ENCODE measurements around the gene CCDC69.
"Not testable (repeated sequence)": the region's sequence is repeated elsewhere in the genome, so short reads cannot be mapped to it uniquely, and the experiment has no call there.

The CCDC69 gene

DNA sequence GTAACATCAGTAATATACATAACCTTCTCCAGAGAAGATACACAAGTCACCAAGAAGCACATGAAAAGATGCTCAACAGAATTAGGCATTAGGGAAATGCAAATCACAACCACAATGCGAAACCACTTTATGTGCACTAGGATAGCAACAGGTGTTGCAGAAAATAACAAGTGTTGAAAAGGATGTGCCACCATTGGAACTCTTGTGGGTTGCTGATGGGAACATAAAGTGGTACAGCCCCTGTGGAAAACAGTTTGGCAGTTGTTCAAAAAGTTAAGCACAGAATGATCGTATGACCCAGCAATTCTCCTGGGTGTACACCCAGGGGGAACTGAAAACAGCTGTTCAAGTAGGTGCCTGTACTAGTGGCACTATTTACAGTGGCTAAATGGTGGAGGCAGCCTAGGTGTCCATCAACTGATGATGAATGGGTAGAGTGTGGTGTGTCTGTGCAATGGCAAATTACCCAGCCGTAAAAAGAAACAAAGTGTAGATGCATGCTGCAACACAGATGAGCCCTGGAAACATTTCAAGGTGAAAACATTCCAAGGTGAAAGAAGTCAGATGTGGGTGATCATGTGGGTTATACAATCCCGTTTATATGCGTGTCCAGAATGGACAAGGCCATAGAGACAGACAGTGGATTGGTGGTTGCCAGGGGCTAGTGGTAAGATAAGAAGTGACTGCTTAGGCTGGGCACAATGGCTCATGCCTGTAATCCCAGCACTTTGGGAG, 27.2 kb downstream of the CCDC69 start:
- DNase-seq (ENCODE audit: low read depth in 2 of 2, low spot score in 1 of 2), result no peak

- DNase-seq (ENCODE audit: low read depth in 2 of 2, low spot score in 1 of 2), result no peak
These were observed 28.3 kb downstream of the CCDC69 start for GRCh38 chr5:151195622-151196021.

- DNase-seq (ENCODE audit: low read depth in 2 of 2, low spot score in 1 of 2), result no peak
These were observed 31.3 kb downstream of the CCDC69 start for GRCh38 chr5:151192626-151193025.

- no peak for DNase-seq (ENCODE audit: low read depth in 2 of 2, low spot score in 1 of 2)
These were observed 32.2 kb downstream of the CCDC69 start for GRCh38 chr5:151191661-151192060.

GRCh38 chr5:151189151-151189550, 34.7 kb downstream of the CCDC69 start:
- no peak for DNase-seq (ENCODE audit: low read depth in 2 of 2, low spot score in 1 of 2)

DNA sequence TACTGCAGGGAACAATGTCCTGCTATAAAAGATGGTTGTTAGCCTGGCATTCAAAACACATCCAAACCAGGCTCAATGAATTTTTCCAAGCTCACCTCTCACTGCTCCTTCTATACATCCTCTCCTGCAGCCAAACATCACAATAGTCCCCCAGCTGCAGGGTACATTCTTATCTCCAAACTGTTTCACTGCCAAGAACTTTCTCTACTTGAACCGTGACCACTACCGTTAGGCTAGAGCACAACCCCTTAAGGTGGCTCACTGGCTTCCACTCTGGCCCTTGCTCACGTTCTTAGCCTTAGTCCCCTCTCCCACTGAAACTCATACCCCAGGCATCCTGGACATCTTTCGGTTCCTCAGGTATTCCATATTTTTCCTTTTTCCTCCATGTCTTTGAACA, 37.4 kb downstream of the CCDC69 start:
- no peak for DNase-seq (ENCODE audit: low read depth in 2 of 2, low spot score in 1 of 2)

DNA sequence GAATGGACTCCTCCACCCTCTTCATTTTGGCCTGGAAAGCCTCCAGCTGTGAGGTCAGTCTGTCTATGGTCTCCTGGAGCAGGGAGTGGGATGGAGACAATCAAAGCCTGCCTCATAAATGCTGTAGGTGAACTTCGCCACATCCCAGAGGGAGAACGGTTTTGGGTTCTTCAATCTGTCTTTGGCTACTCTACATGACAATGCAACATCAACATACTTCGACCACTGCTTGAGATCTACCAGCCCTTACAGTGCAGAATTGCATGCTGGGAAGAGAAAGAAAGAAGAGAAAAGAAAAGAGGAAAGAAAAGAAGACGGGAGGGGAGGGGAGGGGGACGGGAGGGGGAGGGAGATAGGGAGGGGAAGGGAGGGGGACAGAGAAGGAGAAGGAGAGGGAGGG, 37.8 kb downstream of the CCDC69 start:
- no peak for DNase-seq (ENCODE audit: low read depth in 2 of 2, low spot score in 1 of 2)

DNA sequence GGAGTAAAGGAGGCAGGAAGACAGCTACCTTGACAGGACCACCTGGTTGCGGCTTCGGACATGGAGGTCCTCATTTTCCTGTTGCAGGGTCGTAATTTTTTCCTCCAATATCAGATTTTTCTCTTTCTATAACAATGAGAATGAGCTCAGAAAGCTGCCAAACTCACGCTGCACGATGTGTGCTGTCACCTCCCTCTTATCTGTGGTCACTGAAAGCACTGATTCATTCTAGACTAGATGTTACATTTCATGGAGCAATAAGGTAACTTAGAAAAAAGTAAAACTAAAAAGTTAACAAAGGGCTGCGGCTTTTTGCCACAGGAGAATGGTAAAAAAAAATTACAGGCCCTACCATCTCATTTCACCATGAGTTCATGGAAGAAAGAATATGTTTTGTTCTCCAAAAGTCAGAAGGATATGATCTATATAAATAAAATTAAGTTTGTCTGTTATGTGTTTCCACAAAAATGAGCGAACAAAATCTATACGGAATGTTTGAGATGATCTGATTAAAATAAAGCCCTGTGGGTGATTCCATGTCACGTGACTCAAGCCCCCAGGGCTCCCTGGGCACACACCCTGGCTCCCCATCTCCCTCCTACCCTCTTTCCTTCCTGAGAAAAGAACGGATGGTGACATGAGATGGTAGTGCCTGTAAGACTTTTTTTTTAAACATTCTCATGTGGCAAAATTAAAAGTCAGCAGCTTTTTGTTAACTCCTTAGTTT, 39.4 kb downstream of the CCDC69 start:
- DNase-seq (ENCODE audit: low read depth in 2 of 2, low spot score in 1 of 2), result no peak

GRCh38 chr5:151183456-151184245, 40.2 kb downstream of the CCDC69 start:
- no peak for DNase-seq (ENCODE audit: low read depth in 2 of 2, low spot score in 1 of 2)

- DNase-seq (ENCODE audit: low read depth in 2 of 2, low spot score in 1 of 2), result no peak
These were observed 40.9 kb downstream of the CCDC69 start for GRCh38 chr5:151182976-151183375.

DNA sequence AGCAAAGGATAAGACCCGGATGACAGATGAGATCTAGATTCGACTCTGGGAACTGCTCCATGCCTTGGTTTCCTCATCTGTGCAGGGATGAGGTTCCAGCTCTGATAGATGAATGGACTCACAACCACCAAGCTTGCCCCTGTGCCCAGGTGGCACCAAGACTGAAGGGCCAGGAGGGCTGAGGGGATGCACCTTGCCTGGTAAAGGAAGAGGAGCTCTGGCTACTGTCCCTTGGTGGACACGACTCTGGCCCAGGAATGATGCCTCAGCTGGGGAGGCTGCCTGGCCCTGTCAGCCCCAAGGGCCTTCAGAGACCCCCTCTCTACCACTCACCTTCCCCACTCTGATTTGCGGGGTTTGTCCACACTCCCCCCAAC, 41.4 kb downstream of the CCDC69 start:
- no peak for DNase-seq (ENCODE audit: low read depth in 2 of 2, low spot score in 1 of 2)

- DNase-seq (ENCODE audit: low read depth in 2 of 2, low spot score in 1 of 2), result no peak
These were observed 41.9 kb downstream of the CCDC69 start for GRCh38 chr5:151181818-151182523.

GRCh38 chr5:151180291-151180690, 43.6 kb downstream of the CCDC69 start:
- DNase-seq (ENCODE audit: low read depth in 2 of 2, low spot score in 1 of 2), result no peak

DNA sequence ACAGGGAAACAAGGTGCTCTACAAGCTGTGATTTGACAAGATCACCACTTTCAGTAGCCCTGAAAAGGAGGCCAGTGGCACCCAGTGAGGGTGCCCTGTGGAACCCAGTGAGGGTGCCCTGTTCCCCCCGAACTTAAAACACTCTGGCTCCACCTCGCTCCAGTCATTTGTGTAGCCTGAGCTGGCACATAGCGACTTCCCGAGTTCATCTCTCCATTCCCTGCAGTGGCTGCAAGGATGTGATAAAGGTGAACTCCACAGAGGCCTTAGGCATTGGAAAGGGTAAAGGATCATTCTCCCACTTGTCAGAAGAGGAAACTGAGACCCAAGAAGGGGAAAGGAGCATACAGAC, 44.4 kb downstream of the CCDC69 start:
- no peak for DNase-seq (ENCODE audit: low read depth in 2 of 2, low spot score in 1 of 2)

- no peak for DNase-seq (ENCODE audit: low read depth in 2 of 2, low spot score in 1 of 2)
These were observed 45.0 kb downstream of the CCDC69 start for GRCh38 chr5:151178777-151179488.

DNA sequence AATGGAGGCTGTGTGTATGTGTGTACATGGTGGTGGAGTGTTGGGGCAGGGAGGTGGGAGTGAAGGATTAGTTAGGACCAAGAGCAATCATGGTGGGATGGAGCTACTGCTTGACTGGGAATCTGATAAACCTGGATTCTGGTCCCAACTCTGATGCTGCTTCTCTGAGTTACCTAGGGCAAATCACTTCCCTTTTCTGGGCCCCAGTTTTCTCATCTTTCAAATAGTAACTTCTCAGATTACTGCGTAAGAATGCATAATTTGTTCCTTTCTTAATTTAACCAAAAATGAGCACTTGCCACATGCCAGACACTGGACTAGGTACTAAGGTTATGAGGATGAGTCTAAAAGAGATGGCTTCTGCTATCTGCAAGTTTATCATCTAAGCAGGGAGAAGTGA, 45.5 kb downstream of the CCDC69 start:
- DNase-seq (ENCODE audit: low read depth in 2 of 2, low spot score in 1 of 2), result no peak

DNA sequence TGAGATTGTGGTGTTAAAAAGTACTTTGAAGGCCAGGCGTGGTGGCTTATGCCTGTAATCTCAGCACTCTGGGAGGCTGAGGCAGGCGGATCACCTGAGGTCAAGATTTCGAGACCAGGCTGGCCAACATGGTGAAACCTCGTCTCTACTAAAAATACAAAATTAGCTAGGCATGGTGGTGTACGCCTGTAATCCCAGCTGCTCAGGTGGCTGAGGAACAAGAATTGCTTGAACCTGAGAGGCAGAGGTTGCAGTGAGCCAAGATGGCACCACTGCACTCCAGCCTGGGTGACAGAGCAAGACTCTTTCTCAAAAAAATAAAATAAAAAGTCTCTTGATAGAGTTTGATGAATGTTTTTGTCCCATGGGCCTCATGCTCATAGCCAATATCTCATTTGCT, 47.6 kb downstream of the CCDC69 start:
- DNase-seq (ENCODE audit: low read depth in 2 of 2, low spot score in 1 of 2), result not testable (repeated sequence)

DNA sequence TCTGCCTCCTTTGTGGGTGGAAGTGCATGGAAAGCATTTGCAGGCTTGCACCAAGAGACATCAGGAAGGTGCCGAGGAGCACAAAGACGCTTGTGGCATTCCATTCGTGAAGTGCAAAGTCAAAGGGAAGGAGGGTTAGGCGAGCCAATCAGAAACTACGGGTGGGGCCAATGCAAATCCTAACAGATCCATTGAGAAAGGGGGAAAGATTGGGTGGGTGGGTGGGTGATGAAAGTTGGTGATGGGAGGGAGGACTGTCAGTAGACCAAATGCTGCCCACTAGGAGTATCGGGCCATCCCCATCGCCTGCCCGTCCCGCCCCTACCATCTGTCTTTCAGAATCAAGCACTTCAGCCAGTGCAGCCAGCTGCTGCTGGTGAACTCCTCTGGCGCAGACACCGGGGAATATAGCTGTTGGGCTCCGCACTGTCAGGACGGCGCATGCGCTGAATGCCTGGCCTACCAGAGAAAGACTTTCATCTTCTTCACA, 49.2 kb downstream of the CCDC69 start:
- no peak for DNase-seq (ENCODE audit: low read depth in 2 of 2, low spot score in 1 of 2)

DNA sequence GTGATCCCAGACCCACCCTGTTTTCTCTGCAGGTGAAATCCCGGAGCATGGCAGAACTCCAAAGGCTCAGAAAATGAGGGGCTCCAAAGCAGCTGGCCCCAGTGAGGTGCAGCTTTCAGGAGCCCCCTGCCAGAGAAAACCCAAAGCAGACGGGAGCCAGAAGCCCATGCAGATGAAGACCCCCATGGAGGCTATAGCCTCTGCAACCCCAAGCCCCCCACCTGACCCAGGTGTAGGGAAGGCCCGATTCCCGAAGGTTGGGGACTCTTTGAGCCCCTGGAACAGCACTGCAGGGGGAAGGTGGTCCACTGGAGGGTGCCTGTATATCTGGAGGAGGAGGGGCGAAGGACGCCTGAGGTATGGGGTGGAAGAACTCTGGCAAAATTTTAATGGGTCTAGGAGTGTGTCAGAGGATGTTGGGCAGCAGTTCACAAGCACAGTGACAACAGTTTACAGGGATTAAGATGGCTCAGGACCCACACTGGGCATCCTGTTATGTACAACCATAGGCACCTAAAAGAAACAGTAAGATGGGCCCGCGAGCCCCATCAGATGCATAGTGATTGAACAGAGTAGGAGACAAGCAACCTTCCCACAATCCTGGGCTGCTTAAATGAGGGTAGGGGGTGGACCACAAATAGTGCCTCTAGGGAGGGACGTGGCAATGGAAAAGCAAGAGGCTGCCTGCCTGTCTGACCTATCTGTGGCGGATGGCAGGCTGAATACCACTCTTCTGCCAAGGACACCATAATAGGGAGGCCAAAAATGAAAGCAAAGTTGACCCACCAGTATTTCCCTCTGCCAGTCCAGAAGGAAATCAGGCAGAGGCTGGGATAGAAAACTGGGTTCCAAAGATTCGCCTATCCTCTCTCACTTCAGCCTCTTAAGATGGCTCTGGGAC, 49.9 kb downstream of the CCDC69 start:
- no peak for DNase-seq (ENCODE audit: low read depth in 2 of 2, low spot score in 1 of 2)

- no peak for DNase-seq (ENCODE audit: low read depth in 2 of 2, low spot score in 1 of 2)
These were observed 52.4 kb downstream of the CCDC69 start for GRCh38 chr5:151171529-151171928.

Measured in stimulated activated CD8-positive, alpha-beta memory T cell treated with anti-CD3 and anti-CD28 coated beads, Interleukin-4, amount 100 ng/mL, for 4 hours (primary cell).